HT1080 (cell line): Measurements from ENCODE around the gene CTNND2. TPM values are rescaled to one million over a fixed set of nuclear protein-coding genes. Genes with fewer than 3 reads are reported as not detected.

Experiments
- DNase-seq: peaks from one replicate; pipeline ENCODE4 v3.0.0-alpha.2; 2015; ENCODE audit warnings: low read depth
- total RNA-seq: library from RNA; depleted of rRNA; stranded (reverse); fragments of >200 nt; shearing (Covaris generic); gene quantifications from 2 replicates; pipeline ENCODE4 v1.2.3, GENCODE V29; 2014

CTNND2 gene
- total RNA-seq, 1 experiment from 2014 or later: 0.18 TPM

DNA sequence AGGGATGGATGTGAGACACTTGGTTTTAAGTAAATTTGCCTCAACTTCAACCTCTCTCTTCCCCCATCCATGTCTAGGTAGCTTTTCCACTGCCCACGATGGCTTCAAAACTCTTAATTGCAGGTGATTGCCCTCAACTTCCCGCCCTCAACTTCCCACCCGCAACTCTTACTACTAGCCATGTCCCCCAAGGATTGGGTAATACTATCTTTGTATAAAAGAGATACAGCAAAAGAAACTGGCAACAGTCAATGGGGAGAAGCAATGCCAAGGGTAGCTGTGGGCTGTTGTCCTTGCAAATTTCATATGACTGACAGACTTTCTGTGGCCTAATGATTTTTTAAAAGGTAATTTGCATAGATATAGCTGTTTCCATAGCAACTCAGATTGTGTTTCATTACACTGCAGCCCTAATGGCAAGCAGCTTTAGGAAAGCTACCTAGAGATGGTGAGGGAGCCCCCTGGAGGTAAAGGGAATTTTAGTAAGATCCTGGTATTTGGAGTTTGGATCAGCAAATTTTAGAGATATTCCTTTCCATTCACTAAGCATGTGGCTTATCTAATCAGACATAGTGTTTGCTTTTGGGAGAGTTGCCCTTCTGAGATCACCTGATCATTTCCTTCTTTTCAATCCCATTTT is 721.7 kb downstream of the CTNND2 start:
- peak; percentile 49 for DNase-seq

GRCh38 chr5:11181940-11182339 is 722.3 kb downstream of the CTNND2 start:
- DNase-seq: no peak

DNA sequence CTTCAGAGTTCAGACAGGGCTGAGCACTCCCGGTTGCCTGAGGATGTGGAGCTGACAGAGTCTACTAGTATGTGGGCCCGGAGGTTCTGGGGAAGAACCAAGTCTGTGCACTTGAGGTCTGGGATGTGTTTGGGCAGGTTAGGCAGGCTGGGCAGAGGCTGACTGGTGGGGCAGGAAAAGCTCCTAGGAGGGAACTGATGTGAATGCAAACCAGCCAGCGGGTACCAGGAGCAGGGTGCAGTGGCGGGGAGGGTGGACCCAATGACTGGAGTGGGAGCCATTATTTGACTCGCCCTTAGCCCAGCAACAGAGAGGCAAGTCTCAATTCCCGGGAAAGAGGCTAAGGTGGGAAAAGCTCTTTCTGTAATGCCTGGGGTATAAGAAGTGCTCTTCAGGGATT is 723.4 kb downstream of the CTNND2 start:
- DNase-seq: no peak

DNA sequence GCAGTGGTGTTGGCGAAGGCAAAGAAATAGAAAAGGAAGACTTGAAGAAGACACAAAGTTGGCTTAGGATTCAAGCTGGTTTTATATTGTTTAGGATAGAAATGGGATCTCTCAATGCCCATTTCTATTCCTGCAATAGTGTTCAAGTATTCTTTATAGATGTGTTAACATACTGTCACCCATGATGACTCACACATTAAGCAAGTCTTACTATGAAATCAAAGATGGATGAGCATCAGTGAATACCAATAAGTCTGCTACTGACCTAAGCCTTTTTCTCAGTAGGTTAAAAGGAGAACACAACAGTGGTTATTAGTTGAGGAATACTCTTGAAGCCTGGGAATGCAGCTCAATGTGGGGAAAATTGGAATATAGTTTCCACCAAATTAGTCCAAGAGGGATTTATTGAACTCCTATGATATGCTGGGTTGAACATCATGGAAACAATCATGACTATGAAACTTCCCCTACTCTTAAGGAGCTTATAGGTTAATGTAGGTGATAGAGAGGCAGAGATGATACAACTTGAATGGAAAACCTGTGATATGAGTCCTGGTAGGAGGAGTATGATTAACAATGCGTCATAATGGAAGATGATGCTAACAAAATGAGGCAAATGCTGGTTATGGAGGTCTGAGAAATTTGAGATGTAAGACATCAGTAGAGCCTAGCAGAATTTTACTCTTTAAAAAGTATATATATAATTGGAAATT is 726.1 kb downstream of the CTNND2 start:
- peak; percentile 24 for DNase-seq

GRCh38 chr5:11174591-11174990 is 729.7 kb downstream of the CTNND2 start:
- no peak for DNase-seq

- no peak for DNase-seq
Observed at GRCh38 chr5:11172484-11172883, 731.8 kb downstream of the CTNND2 start.

- no peak for DNase-seq
Observed at GRCh38 chr5:11171236-11171635, 733.0 kb downstream of the CTNND2 start.

- DNase-seq: peak; percentile 46
Observed at GRCh38 chr5:11166923-11167322, 737.3 kb downstream of the CTNND2 start.

- DNase-seq: no peak
Observed at GRCh38 chr5:11164531-11165294, 739.5 kb downstream of the CTNND2 start.

DNA sequence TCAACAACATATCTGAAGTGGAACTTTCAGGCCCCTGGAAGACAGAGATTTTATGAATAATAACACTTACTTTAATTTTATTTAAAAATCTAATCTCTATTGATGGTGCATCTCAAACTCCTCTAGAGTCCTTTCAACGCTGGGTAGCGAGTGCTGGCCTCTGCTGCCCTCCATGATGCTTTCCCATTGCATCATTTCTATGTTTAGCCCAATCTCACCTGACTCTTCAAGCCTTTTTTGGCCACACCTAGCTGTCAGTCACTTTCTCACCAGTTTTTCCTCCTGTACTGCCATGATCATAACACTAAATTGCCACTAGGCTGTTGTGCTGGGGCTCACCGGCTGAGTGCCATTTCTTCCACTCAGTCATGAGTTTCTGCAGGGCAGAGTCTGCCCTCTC is 747.1 kb downstream of the CTNND2 start:
- no peak for DNase-seq

DNA sequence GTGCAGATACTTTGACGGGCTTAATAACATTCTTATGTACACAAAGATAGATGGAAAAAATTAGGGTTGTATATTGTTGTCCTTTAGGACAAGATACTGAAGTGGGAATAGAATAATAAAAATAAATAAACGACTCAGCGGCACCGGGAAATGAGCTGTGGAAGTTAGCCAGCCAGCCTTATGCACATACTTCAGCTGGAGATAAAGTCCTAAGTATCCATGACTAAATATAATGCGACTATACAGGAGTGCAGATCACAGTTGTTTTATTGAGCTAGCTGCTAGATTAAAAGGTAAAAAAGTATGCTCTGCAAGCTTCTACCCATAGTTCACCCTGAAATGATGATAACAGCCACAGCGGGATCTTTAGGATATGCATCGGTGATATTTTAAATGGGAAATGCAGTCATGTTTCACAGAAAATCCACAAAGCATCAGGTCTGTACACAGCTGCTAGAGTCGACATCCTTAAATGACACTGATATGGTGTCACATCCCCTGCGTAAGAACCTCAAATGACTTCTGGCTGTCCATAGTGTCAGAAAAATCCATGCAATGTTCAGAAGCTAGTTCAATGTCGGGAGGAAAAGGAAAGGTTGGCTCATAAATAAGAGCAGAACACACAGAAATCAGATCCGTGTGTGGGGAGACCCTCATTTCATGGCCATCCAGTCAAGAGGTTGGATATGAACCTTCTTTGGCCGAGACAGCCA is 750.4 kb downstream of the CTNND2 start:
- no peak for DNase-seq

GRCh38 chr5:11152368-11152767 is 751.9 kb downstream of the CTNND2 start:
- DNase-seq: no peak

DNA sequence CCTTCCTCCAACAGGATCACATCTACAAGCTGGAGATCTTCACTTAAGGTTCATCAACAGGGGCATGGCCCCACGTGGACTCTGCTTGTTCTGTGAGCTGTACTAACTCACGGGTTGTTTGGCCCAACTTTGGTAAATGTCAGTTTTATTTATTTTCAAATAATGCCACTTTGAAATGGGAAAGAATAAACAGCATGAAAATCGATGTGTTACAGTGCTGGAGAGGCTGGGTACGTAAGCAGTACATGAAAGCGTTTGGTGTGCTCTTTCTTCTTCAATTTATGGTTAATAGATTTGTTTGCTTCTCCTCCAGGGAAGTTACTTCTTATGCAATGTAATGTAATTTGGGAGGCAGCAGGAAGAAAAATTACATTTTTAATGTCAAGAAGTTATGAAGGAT is 753.3 kb downstream of the CTNND2 start:
- no peak for DNase-seq

DNA sequence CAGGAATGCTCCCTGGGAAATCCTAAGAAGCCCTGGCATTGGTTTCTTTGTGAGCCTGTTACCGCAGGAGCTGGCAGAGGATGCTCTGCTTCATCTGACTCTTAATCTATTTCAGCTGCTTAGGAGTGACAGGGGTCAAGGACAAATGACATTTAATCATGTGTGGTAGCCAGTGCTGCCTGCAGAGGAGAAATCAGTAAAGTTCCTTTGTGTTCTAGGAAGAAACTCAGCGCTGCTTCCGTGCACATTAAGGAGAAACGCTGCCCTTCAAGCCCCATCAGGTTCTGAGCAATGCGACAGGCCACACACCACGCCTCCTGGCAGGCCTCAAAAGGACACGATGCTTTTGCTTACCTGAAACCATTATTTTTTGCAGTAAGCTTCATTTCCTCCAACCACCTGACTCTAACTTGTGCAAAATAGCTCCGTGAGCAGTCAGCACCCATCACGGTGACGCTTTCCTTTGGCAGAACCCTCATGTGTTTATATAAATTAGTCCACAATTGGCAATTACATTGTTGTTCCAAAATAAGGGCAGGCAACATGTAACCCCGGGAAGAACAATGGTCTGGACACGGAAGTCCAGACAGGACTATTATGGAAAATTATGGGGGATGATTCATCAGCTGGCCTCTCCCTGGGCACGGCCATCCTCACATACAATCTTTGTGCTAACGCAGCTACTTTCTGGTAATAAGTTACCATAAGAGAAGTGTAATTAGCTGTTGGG is 755.3 kb downstream of the CTNND2 start:
- no peak for DNase-seq

GRCh38 chr5:11146171-11146570 is 758.1 kb downstream of the CTNND2 start:
- DNase-seq: no peak

GRCh38 chr5:11143456-11144267 is 760.6 kb downstream of the CTNND2 start:
- no peak for DNase-seq

- no peak for DNase-seq
Observed at GRCh38 chr5:11139217-11139865, 764.9 kb downstream of the CTNND2 start.

- no peak for DNase-seq
Observed at GRCh38 chr5:11130131-11130530, 774.1 kb downstream of the CTNND2 start.

DNA sequence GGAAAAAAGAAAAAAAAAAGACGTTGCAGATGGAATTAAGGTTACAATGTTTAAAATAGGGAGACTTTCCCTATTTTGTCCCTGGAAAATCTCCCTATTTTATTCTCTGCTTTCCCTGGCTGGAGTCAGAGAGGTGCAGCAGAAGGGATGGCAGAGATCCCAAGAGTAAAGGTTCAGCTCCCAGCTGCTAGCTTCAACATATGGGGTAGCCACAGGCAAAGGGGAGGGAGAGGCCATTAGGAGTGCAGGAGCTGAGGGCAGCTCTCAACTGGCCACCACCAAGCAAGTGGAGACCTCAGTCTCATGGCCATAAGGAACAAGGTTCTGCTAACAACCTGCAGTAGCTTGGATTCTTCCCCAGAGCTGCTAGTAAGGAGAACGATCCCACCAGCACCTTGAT is 776.2 kb downstream of the CTNND2 start:
- DNase-seq: no peak

- DNase-seq: no peak
Observed at GRCh38 chr5:11126844-11127243, 777.4 kb downstream of the CTNND2 start.
